ENCODE results near the gene MKLN1.

The MKLN1 gene

DNA sequence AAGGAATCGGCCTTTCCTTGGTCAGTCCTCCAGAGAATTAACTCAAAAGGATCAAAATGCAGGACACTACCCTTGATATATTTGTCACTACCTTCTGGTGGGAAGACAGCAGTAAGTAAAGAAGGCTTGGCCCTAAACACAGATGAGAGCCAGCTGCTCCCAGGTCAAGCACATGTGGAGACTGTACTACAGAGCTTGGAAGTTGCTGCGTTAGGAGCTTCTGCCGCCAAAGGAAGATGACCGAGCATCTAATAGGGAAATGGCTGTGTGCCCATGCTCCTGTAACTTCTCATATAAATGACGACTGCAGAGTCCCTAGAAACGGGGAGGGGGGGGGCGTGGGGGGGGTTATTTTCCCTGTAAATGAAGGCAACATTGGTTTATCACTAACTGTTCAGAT, 169.8 kb downstream of the MKLN1 start:
- DNase-seq (ENCODE audit: low read depth, low spot score): no peak
- in situ Hi-C loops (cut with HindIII; ENCODE audit: low sequenced_read_pairs): no loop called here
- TF ChIP-seq, protein P1, sequence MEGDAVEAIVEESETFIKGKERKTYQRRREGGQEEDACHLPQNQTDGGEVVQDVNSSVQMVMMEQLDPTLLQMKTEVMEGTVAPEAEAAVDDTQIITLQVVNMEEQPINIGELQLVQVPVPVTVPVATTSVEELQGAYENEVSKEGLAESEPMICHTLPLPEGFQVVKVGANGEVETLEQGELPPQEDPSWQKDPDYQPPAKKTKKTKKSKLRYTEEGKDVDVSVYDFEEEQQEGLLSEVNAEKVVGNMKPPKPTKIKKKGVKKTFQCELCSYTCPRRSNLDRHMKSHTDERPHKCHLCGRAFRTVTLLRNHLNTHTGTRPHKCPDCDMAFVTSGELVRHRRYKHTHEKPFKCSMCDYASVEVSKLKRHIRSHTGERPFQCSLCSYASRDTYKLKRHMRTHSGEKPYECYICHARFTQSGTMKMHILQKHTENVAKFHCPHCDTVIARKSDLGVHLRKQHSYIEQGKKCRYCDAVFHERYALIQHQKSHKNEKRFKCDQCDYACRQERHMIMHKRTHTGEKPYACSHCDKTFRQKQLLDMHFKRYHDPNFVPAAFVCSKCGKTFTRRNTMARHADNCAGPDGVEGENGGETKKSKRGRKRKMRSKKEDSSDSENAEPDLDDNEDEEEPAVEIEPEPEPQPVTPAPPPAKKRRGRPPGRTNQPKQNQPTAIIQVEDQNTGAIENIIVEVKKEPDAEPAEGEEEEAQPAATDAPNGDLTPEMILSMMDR (IDR thresholded peaks at IDR 0.05; ENCODE audit: low read depth, low read length): no peak
- no peak overlapping the region for H3K4me3 ChIP-seq (ENCODE audit: low read depth, low read length)

DNA sequence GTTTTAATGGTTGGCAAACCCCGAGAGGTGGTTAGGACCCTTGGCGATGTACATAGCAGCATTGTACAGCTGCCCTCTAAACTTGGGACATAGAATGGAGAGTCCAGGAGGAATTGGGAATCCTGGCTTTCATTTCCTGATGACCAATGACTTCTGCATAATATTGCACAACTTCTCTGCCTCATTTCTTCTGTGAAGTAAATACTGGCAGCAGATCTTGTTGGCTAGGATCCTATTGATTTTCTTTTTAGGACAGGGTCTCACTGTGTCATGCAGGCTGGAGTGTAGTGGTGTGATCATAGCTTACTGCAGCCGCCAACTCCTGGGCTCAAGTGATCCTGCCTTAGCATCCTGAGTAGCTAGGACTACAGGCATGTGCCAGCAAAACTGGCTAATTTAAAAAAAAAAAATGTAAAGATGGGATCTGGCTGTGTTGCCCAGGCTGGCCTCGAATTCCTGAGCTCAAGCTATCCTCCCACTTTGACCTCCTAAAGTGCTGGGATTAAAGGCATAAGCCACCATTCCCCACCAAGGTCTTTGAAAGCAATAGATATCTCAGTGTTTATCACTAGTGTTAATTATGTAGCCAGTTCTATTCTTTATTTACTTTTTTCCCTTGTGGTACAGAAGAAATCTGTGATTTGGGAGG, 170.7 kb downstream of the MKLN1 start:
- TF ChIP-seq, protein P1 (IDR thresholded peaks at IDR 0.05; ENCODE audit: low read depth, low read length): no peak
- no peak overlapping the region for H3K4me3 ChIP-seq (ENCODE audit: low read depth, low read length)
- no peak for DNase-seq (ENCODE audit: low read depth, low spot score)
- in situ Hi-C loops (cut with HindIII; ENCODE audit: low sequenced_read_pairs): no loop called here

DNA sequence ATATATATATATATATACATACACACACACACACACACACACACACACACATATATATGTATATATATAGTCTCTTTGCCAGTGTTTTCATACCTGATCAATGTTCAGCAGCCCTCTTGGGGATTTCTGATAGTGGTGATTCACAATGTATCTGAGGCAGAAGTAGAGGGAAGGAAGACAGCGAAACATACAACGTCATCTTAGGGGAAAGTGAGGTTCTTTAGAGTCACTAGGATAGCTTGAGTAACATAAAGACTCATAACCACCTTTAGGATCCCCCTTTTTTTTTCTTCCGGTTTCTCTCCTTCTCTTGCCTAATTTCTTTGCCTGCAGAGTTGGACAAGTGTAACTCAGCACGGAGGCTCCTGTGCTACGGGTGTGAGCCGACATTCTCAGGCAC, 172.1 kb downstream of the MKLN1 start:
- in situ Hi-C loops (cut with HindIII; ENCODE audit: low sequenced_read_pairs): no loop called here
- DNase-seq (ENCODE audit: low read depth, low spot score): no peak
- TF ChIP-seq, protein P1 (IDR thresholded peaks at IDR 0.05; ENCODE audit: low read depth, low read length): no peak
- no peak overlapping the region for H3K4me3 ChIP-seq (ENCODE audit: low read depth, low read length)

DNA sequence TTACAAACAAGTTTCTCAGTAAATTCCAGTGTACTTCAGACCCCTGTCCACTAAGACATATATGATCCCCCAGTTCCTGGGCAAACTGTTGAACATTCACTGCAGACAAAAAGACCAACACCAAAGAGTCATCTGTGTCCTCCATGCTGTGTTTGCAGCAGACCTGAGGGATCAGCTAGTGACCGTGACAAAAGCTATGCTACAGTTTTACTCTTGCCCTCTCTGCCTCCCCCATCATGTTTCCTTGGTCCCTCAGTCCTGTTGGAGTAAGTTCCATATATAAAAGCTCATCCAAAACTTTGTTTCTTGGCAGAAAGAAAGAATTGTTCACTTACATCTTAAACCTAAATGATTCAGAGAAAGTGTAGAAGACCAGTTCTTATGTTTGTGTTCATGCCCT, 172.7 kb downstream of the MKLN1 start:
- DNase-seq (ENCODE audit: low read depth, low spot score): no peak
- in situ Hi-C loops (cut with HindIII; ENCODE audit: low sequenced_read_pairs): no loop called here
- TF ChIP-seq, protein P1 (IDR thresholded peaks at IDR 0.05; ENCODE audit: low read depth, low read length): no peak
- H3K4me3 ChIP-seq (ENCODE audit: low read depth, low read length): no peak overlapping the region

DNA sequence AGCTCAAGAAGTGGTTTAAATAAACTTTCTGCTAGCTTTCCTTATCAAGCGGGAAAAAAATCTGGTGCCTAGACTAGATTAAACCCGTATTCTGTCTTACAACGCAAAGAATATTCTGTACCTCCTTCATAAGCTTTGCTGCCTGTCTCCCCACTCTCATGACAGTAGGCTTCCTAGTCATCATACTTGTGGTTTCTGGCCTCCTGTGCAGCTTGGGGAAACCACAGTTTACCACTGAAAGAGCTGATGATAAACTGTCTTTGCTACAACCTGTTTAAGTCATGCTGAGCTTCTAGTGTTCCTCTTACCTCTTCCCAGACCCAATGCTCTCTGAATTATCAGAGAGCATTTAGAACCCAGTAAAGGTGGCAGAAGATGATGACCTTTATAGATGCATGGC, 173.7 kb downstream of the MKLN1 start:
- H3K4me3 ChIP-seq (ENCODE audit: low read depth, low read length): no peak overlapping the region
- TF ChIP-seq, protein P1 (IDR thresholded peaks at IDR 0.05; ENCODE audit: low read depth, low read length): no peak
- DNase-seq (ENCODE audit: low read depth, low spot score): peak; percentile 83
- in situ Hi-C loops (cut with HindIII; ENCODE audit: low sequenced_read_pairs): no loop called here

DNA sequence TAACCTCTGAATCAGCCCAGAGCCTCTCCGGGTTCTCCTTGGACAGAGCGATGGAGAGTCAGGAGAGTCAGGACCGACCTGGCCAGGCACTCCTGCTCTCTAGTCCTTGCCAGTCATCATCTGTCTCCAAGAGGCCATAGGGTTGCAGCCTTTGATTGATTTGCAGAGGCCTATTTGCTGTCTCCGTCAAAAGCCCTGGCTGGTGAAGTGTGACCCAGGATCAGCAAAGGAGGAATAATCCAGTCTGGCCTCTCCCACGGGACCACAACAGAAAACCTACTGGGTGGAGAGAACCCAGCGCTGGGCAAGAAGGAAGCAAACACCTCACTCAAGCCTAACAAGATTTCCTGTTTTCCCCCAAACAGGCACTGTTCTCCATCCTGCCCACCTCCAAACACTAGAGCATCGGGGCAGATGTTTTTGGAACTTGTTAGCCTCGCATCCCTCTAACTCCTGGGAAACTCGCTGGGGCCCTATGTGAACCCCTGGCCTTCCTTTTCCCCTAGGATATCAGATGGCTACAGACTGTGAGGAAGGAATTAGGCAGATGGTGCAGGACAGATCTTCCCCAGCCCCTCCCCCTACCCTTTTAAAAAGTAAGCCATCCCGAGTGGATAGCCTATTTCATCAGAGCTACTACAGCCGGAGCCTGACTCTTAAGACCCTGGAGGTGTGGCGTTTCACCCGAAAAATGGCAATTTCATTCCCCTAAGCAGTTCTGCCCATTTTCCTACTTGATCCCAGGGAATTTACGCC, 174.4 kb downstream of the MKLN1 start:
- TF ChIP-seq, protein P1 (IDR thresholded peaks at IDR 0.05; ENCODE audit: low read depth, low read length): no peak
- no peak overlapping the region for H3K4me3 ChIP-seq (ENCODE audit: low read depth, low read length)
- DNase-seq (ENCODE audit: low read depth, low spot score): no peak
- in situ Hi-C loops (cut with HindIII; ENCODE audit: low sequenced_read_pairs): no loop called here
